GM18861 (cell line): Measurements from ENCODE around the gene PLIN5.

Experiments
- ATAC-seq: cut with Tn5 transposase; IDR thresholded peaks from one replicate; pipeline ENCODE4 v1.9.1; 2021; ENCODE audit not compliant: unreplicated experiment

The PLIN5 gene

GRCh38 chr19:4523306-4524110 lies 11.5 kb downstream of the PLIN5 start:
- no peak for ATAC-seq

DNA sequence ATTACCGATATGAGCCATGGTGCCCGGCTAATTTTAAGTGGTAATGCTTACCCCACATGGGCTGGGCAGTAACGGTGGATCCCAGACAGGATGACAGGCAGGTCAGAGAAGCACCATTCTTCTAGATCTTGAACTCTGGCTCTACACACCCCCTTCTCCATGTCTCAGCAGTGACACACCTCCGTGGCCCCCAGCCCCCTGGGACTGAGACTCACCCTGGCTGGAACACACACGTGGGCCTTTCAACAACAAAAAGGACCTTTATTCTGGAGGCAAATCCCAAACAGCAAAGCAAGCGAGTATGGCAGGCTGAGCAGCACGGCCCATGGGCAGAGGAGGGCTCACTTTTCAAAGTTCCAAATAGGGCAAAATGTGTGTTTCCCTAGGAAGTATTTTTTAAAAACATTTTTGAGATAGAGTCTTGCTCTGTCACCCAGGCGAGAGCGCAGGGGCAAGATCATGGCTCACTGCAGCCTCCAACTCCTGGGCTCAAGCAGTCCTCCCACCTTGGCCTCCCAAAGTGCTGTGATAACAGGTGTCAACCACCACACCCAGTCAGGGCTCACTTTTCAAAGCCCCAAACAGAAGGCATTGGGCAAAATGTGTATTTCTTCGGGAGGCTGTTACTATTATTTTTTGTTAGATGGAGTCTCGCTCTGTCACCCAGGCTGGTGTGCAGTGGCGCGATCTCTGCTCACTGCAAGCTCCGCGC lies 12.6 kb downstream of the PLIN5 start:
- no peak for ATAC-seq

DNA sequence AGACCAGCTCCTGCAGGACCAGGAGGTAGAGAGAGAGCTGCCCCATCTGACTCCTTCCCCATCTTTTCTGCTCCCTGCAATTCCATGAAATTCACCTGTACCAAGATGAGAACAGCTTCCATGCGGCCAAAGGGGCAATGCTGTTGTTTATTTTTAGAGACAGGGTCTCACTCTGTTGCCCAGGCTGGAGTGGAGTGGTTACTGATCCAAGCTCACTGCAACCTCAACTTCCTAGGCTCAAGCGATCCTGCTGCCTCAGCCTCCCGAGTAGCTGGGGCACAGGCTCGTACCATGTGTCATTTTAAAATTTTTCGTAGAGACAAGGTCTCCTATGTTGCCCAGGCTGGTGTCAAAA lies 13.2 kb downstream of the PLIN5 start:
- ATAC-seq = no peak

GRCh38 chr19:4521170-4521887 lies 13.7 kb downstream of the PLIN5 start:
- ATAC-seq = no peak

DNA sequence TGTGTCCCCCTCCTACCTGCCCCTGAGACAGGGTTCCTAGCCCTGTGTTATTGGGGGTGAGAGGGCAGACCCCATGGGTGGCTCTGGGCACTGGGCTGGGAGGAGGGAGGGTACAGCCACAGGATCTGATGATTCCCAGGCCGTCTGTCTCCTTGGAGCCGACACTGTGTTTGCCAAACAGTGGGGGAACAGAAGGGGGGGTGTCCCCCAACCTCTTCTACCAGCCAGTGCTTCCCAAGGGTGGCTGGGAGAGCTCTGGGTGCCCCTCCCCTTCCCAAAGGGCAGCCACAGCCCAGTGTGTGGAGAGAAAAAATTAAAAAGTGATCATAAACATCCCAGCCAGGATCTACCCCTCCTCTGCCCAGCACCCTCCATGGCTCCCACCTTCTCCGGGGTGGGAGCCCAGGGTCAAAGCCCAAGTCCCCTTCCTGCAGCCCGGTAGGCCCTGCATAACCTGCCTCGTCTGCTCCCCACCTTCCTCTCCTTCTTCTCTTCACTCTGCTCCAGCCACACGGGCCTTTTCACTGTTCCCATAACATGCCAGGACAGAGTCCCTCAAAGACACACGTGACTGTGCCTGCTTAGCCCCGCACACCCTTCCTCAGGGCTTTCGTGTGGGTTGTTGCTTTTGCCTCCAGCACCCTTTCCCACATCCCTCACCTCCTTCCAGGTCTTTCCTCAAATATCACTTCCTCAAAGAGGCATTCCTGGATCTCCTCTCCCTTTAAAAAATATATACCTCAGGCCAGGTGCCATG lies 15.3 kb downstream of the PLIN5 start:
- ATAC-seq = no peak

DNA sequence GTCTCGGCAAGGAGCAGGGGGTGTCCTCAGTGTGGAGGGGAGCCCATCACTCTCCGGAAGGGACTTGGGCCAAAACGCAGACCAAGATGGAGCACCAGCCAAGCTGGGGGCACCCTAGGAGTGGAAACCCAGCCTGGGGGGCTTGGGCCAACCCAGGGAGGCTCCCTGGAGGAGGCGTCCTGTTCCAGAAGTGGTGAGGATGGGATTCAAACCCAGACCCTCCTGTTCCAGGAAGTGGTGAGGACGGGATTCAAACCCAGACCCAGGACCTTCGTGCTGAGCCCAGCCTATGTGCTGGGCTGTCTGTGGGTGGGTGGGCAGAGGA lies 15.9 kb downstream of the PLIN5 start:
- ATAC-seq = no peak

DNA sequence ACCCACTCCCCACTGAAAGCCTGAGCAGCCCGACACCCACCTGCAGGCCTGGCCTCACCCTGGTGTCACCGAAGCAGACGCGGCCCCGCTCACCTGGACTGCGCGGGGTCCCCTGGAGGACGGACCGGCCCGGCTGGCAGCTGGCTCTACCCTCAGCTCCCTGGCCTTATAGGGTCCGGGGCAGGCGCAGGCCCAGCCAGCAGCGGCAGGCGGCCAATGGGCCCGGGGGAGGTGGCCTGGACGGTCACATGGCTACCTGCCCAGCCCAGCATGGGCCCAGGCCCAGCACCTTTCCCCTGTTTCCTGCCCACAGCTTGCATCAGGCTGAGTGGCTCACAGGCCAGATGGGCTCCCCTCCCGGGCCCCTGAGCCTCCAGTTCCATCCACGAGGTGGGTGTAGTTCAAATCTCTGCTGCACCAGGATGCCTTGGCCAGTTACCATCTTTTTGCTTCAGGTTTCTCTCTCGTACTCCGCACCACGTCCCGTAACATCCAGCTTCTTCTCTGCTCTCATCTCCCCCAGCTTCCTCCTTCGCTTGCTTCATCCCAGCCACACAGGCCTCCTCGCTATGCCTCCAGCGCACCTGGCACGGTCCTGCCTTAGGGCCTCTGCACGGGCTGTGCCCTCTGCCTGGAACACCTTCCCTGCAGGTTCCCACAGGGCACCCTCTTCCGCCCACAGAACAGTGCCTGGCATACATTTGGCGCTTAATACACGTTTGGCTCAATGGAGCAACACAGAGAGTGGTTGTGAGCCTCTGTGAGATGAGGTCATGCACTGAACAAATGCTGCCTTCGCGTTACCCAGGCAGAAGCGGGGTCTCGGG lies 16.5 kb downstream of the PLIN5 start, which contains the start of gene PLIN4:
Gene PLIN4, minus strand, starts transcription at position 142 of the 827 bp plus-strand sequence. CDS start 214 bp downstream, outside the sequence.
- ATAC-seq = no peak

DNA sequence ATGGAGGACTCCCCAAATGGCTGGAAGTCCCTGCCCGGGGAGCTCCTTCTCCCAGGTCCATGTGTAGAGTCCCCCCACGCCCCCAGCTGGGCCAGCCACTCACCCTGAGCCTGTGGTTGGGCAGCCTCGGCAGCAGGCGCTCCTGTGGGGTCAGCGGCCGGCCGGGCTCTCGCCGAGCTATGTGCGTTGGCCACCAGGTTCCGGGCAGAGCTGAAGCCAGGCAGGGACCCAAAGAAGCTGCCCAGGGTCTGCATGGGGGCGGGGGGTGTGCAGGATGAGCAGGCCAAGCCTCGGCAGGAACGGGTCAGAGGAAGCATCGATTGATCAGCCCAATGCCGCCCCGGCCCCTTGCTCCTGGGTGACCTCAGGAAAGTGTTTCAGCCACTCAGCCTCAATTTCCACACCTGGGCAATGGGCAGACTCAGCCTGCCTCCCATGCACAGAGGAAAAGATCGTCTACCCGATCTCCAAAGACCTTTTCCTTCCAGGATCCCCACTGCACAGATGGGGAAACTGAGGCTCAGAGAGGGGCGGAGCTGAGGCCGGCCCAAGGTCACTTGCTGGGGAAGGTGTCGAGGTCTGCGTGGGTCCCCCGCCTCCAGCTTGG lies 17.5 kb downstream of the PLIN5 start:
- ATAC-seq = no peak

GRCh38 chr19:4516939-4517300 lies 18.1 kb downstream of the PLIN5 start:
- no peak for ATAC-seq

GRCh38 chr19:4516199-4516938 lies 18.7 kb downstream of the PLIN5 start:
- ATAC-seq = no peak

- ATAC-seq = no peak
Observed at GRCh38 chr19:4515732-4516131, 19.3 kb downstream of the PLIN5 start.

GRCh38 chr19:4513248-4513647 lies 21.8 kb downstream of the PLIN5 start:
- ATAC-seq = no peak

DNA sequence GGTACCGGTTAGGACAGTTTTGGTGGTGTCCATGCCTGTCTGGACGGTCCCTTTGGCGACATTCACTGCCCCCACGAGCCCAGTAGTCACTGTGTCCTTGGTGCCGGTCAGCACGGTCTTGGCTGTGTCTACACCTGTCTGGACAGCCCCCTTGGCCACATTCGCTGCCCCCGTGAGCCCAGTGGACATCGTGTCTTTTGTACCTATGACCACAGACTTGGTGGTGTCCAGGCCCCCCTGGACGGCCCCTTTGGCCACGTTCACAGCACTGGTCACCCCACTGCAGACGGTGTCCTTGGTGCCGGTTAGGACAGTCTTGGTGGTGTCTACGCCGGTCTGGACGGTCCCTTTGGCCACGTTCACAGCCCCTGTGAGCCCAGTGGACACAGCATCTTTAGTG lies 23.0 kb downstream of the PLIN5 start:
- ATAC-seq = no peak

DNA sequence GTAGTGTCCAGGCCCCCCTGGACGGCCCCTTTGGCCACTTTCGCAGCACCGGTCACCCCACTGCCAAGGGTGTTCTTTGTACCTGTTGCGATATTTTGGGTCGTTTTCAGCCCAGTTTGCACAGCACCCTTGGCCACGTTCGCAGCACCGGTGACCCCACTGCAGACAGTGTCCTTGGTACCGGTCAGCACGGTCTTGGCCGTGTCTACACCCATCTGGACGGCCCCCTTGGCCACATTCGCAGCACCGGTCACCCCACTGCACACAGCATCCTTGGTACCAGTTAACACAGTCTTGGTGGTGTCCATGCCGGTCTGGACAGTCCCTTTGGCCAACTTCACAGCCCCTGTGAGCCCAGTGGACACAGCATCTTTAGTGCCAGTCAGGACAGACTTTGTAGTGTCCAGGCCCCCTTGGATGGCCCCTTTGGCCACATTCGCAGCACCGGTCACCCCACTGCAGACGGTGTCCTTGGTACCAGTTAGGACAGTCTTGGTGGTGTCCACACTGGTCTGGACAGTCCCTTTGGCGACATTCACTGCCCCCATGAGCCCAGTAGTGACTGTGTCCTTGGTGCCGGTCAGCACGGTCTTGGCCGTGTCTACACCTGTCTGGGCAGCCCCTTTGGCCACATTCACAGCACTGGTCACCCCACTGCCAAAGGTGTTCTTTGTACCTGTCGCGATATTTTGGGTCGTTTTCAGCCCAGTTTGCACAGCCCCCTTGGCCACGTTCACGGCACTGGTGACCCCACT lies 23.5 kb downstream of the PLIN5 start:
- ATAC-seq = no peak

GRCh38 chr19:4510435-4511255 lies 24.4 kb downstream of the PLIN5 start:
- ATAC-seq = no peak

DNA sequence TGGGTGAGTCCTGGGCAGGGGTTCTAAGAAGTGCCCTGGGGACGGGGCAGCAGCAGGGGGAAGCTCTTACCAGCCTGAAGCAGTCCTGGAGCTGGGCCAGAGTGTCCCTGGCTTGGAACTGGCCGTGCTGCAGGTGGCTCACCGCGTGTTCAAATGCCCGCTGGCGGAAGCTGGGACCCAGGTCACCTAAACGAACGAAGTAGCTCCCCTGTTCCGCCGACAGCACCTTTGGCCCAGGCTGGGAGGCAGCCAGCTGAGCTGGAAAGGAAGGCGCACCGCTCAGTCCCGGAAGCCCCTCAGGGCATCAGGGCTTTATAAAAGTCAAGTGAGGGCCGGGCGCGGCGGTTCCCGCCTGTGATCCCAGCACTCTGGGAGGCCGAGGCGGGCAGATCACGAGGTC lies 26.3 kb downstream of the PLIN5 start:
- no peak for ATAC-seq

GRCh38 chr19:4507804-4508203 lies 27.2 kb downstream of the PLIN5 start:
- no peak for ATAC-seq

- ATAC-seq = no peak
Observed at GRCh38 chr19:4507150-4507452, 27.9 kb downstream of the PLIN5 start.
